Endothelial cell of umbilical vein (primary cell): ENCODE data around the gene LIPI.

ENCODE experiments used
- POLR2A ChIP-seq: IDR thresholded peaks from 2 replicates; pipeline ENCODE4 v1.6.1; 2012; ENCODE audit warnings: low read depth, mild to moderate bottlenecking, control low read depth, low read length
- POLR2AphosphoS5 ChIP-seq: IDR thresholded peaks from 2 replicates; pipeline ENCODE4 v1.6.1; 2012; ENCODE audit warnings: low read depth, mild to moderate bottlenecking, control low read depth, low read length, moderate library complexity; ENCODE audit not compliant: insufficient read depth
- TF ChIP-seq, protein P1 (sequence below), 2 donors: IDR thresholded peaks; 1 replicate in 1 of 2; 2 replicates in 1 of 2; pipeline ENCODE4 v1.5.1; 2011; ENCODE audit warnings: low read length in 2 of 2, mild to moderate bottlenecking in 2 of 2, moderate library complexity in 2 of 2, control low read depth in 1 of 2, inconsistent platforms in 1 of 2, low read depth in 1 of 2; ENCODE audit not compliant: insufficient read depth in 1 of 2; ENCODE audit errors: extremely low read depth in 1 of 2

GRCh38 chr21:14259747-14260146 is 49.0 kb upstream of the LIPI start:
- TF ChIP-seq, protein P1, sequence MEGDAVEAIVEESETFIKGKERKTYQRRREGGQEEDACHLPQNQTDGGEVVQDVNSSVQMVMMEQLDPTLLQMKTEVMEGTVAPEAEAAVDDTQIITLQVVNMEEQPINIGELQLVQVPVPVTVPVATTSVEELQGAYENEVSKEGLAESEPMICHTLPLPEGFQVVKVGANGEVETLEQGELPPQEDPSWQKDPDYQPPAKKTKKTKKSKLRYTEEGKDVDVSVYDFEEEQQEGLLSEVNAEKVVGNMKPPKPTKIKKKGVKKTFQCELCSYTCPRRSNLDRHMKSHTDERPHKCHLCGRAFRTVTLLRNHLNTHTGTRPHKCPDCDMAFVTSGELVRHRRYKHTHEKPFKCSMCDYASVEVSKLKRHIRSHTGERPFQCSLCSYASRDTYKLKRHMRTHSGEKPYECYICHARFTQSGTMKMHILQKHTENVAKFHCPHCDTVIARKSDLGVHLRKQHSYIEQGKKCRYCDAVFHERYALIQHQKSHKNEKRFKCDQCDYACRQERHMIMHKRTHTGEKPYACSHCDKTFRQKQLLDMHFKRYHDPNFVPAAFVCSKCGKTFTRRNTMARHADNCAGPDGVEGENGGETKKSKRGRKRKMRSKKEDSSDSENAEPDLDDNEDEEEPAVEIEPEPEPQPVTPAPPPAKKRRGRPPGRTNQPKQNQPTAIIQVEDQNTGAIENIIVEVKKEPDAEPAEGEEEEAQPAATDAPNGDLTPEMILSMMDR (IDR thresholded peaks at IDR 0.05; ENCODE audit: extremely low read depth in 1 of 2, insufficient read depth in 1 of 2, low read depth in 1 of 2, low read length in 2 of 2), result peak; percentile 22 to 35
- TF ChIP-seq POLR2AphosphoS5 (no peak), POLR2A (no peak)
